ENCODE data around the gene TJP2.

TJP2 gene

DNA sequence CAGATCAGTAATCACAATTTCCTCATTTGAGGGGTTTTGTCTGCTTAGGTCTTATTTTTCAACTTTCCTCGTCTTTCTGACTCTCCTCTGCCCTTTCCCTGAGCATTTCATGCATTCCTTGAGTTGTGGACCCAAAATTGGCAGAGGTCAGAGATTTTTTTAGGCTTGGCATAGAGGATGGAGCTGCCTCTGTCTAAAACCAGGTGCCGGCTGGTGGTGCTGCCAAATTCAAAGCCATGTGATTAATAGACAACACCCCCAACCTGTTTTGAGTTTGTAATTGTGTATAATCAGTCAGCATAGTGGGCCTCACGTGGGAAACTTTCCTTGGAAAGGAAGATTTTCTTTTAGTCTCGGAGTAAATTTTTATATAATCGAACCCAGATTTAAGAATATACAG, 39.6 kb downstream of the TJP2 start:
- H3K27me3 ChIP-seq (ENCODE audit: control insufficient read depth, insufficient read depth, low read length): no peaks in the 10 kb centered on the region
- no peaks in the 10 kb centered on the region for H3K4me1 ChIP-seq (ENCODE audit: control insufficient read depth, low read depth, low read length)
- no peaks in the 10 kb centered on the region for H3K9me3 ChIP-seq (ENCODE audit: control insufficient read depth, low read depth, low read length)
- H3K36me3 ChIP-seq (ENCODE audit: control insufficient read depth, low read depth, low read length): peaks cover 22% of the 10 kb centered on the region
- no peak overlapping the region for H3K9ac ChIP-seq (ENCODE audit: low read length)
- H3K4me3 ChIP-seq (ENCODE audit: low read length): no peak overlapping the region
- no peak overlapping the region for H3K27ac ChIP-seq (ENCODE audit: low read length)

DNA sequence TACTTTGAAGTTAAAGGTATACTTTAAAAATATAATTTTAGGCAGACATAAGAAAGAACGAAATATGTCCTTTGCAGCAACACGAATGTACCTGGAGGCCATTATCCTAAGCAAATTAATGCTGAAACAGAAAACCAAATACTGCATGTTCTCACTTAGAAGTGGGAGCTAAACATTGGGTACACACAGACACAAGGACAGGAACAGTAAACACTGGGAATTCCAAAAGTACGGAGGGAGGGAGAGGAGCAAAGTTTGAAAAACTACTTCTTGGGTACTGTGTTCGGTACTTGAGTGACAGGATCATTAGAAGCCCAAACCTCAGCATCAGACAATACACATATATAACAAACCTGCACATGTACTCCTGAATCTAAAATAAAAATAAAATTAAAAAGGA, 40.9 kb downstream of the TJP2 start:
- H3K27ac ChIP-seq (ENCODE audit: low read length): no peak overlapping the region
- peaks cover 26% of the 10 kb centered on the region for H3K36me3 ChIP-seq (ENCODE audit: control insufficient read depth, low read depth, low read length)
- no peak overlapping the region for H3K9ac ChIP-seq (ENCODE audit: low read length)
- H3K27me3 ChIP-seq (ENCODE audit: control insufficient read depth, insufficient read depth, low read length): no peaks in the 10 kb centered on the region
- H3K4me3 ChIP-seq (ENCODE audit: low read length): no peak overlapping the region
- no peaks in the 10 kb centered on the region for H3K4me1 ChIP-seq (ENCODE audit: control insufficient read depth, low read depth, low read length)
- H3K9me3 ChIP-seq (ENCODE audit: control insufficient read depth, low read depth, low read length): no peaks in the 10 kb centered on the region

GRCh38 chr9:69215774-69216485, 41.9 kb downstream of the TJP2 start:
- Histone ChIP-seq H3K9ac (ENCODE audit: low read length) (no peak overlapping the region), H3K4me3 (ENCODE audit: low read length) (no peak overlapping the region), H3K27ac (ENCODE audit: low read length) (no peak overlapping the region), H3K9me3 (ENCODE audit: control insufficient read depth, low read depth, low read length) (no peaks in the 10 kb centered on the region), H3K27me3 (ENCODE audit: control insufficient read depth, insufficient read depth, low read length) (no peaks in the 10 kb centered on the region), H3K4me1 (ENCODE audit: control insufficient read depth, low read depth, low read length) (no peaks in the 10 kb centered on the region), H3K36me3 (ENCODE audit: control insufficient read depth, low read depth, low read length) (peaks cover 33% of the 10 kb centered on the region)

DNA sequence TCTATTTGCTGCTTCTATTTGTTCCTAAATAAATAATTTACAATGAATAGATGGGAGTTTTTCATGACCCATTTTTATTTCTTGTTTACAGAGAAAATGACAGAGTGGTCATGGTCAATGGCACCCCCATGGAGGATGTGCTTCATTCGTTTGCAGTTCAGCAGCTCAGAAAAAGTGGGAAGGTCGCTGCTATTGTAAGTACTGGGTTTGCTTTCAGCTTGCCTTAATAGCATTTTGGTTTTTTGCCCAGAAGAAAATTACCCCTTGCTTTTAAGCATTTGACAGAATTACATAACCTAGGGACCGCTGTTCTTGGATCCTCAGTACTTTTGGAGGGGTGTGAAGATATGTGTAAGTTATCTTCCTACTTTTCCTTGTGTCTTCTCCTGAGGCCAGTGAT, 44.1 kb downstream of the TJP2 start:
- Histone ChIP-seq H3K4me1 (ENCODE audit: control insufficient read depth, low read depth, low read length) (no peaks in the 10 kb centered on the region), H3K27ac (ENCODE audit: low read length) (no peak overlapping the region), H3K36me3 (ENCODE audit: control insufficient read depth, low read depth, low read length) (peaks cover 39% of the 10 kb centered on the region), H3K9me3 (ENCODE audit: control insufficient read depth, low read depth, low read length) (no peaks in the 10 kb centered on the region), H3K27me3 (ENCODE audit: control insufficient read depth, insufficient read depth, low read length) (no peaks in the 10 kb centered on the region), H3K4me3 (ENCODE audit: low read length) (no peak overlapping the region), H3K9ac (ENCODE audit: low read length) (no peak overlapping the region)

DNA sequence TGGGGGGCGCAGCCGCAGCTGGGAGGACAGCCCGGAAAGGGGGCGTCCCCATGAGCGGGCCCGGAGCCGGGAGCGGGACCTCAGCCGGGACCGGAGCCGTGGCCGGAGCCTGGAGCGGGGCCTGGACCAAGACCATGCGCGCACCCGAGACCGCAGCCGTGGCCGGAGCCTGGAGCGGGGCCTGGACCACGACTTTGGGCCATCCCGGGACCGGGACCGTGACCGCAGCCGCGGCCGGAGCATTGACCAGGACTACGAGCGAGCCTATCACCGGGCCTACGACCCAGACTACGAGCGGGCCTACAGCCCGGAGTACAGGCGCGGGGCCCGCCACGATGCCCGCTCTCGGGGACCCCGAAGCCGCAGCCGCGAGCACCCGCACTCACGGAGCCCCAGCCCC, 47.0 kb downstream of the TJP2 start:
- Histone ChIP-seq H3K27ac (ENCODE audit: low read length) (no peak overlapping the region), H3K4me3 (ENCODE audit: low read length) (no peak overlapping the region), H3K27me3 (ENCODE audit: control insufficient read depth, insufficient read depth, low read length) (no peaks in the 10 kb centered on the region), H3K9ac (ENCODE audit: low read length) (no peak overlapping the region), H3K4me1 (ENCODE audit: control insufficient read depth, low read depth, low read length) (no peaks in the 10 kb centered on the region), H3K9me3 (ENCODE audit: control insufficient read depth, low read depth, low read length) (no peaks in the 10 kb centered on the region), H3K36me3 (ENCODE audit: control insufficient read depth, low read depth, low read length) (peaks cover 49% of the 10 kb centered on the region)

GRCh38 chr9:69222970-69223369, 48.9 kb downstream of the TJP2 start:
- H3K36me3 ChIP-seq (ENCODE audit: control insufficient read depth, low read depth, low read length): peaks cover 51% of the 10 kb centered on the region
- H3K4me3 ChIP-seq (ENCODE audit: low read length): no peak overlapping the region
- no peak overlapping the region for H3K9ac ChIP-seq (ENCODE audit: low read length)
- no peaks in the 10 kb centered on the region for H3K9me3 ChIP-seq (ENCODE audit: control insufficient read depth, low read depth, low read length)
- peaks cover 8% of the 10 kb centered on the region for H3K4me1 ChIP-seq (ENCODE audit: control insufficient read depth, low read depth, low read length)
- H3K27ac ChIP-seq (ENCODE audit: low read length): no peak overlapping the region
- H3K27me3 ChIP-seq (ENCODE audit: control insufficient read depth, insufficient read depth, low read length): no peaks in the 10 kb centered on the region

DNA sequence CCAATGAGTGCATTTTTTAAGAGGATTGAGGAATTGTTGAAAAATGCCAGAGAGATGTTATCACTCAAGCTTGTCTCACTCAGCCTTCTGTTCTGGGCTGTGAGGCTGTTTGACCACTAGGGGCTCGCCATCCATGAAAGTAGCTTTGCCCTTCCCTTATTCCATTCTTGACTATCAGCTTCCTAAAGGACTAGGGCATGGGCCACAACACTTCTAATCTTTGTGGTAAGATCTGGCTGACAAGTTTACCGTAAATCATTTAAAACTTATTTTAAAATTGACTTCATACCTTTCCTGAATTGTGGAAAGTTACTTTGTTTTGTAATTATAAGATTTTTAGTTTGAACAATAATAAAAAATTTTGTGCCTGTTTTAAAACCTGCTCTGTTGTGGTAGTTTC, 49.5 kb downstream of the TJP2 start:
- Histone ChIP-seq H3K9ac (ENCODE audit: low read length) (no peak overlapping the region), H3K4me3 (ENCODE audit: low read length) (no peak overlapping the region), H3K9me3 (ENCODE audit: control insufficient read depth, low read depth, low read length) (no peaks in the 10 kb centered on the region), H3K27ac (ENCODE audit: low read length) (no peak overlapping the region), H3K4me1 (ENCODE audit: control insufficient read depth, low read depth, low read length) (peaks cover 11% of the 10 kb centered on the region), H3K27me3 (ENCODE audit: control insufficient read depth, insufficient read depth, low read length) (no peaks in the 10 kb centered on the region), H3K36me3 (ENCODE audit: control insufficient read depth, low read depth, low read length) (peaks cover 51% of the 10 kb centered on the region)

- Histone ChIP-seq H3K9me3 (ENCODE audit: control insufficient read depth, low read depth, low read length) (no peaks in the 10 kb centered on the region), H3K9ac (ENCODE audit: low read length) (no peak overlapping the region), H3K27me3 (ENCODE audit: control insufficient read depth, insufficient read depth, low read length) (no peaks in the 10 kb centered on the region), H3K4me1 (ENCODE audit: control insufficient read depth, low read depth, low read length) (peaks cover 53% of the 10 kb centered on the region), H3K4me3 (ENCODE audit: low read length) (no peak overlapping the region), H3K27ac (ENCODE audit: low read length) (no peak overlapping the region), H3K36me3 (ENCODE audit: control insufficient read depth, low read depth, low read length) (peaks cover 63% of the 10 kb centered on the region)
These were observed 55.3 kb downstream of the TJP2 start for GRCh38 chr9:69229367-69229766.

GRCh38 chr9:69232135-69232534, 58.1 kb downstream of the TJP2 start:
- Histone ChIP-seq H3K27me3 (ENCODE audit: control insufficient read depth, insufficient read depth, low read length) (no peaks in the 10 kb centered on the region), H3K27ac (ENCODE audit: low read length) (peak overlapping the region; percentile 82), H3K36me3 (ENCODE audit: control insufficient read depth, low read depth, low read length) (peaks cover 67% of the 10 kb centered on the region), H3K9ac (ENCODE audit: low read length) (peak overlapping the region; percentile 64), H3K4me3 (ENCODE audit: low read length) (peak overlapping the region; percentile 43), H3K4me1 (ENCODE audit: control insufficient read depth, low read depth, low read length) (peaks cover 47% of the 10 kb centered on the region), H3K9me3 (ENCODE audit: control insufficient read depth, low read depth, low read length) (no peaks in the 10 kb centered on the region)

- Histone ChIP-seq H3K9me3 (ENCODE audit: control insufficient read depth, low read depth, low read length) (no peaks in the 10 kb centered on the region), H3K4me3 (ENCODE audit: low read length) (no peak overlapping the region), H3K27ac (ENCODE audit: low read length) (no peak overlapping the region), H3K4me1 (ENCODE audit: control insufficient read depth, low read depth, low read length) (peaks cover 33% of the 10 kb centered on the region), H3K9ac (ENCODE audit: low read length) (no peak overlapping the region), H3K27me3 (ENCODE audit: control insufficient read depth, insufficient read depth, low read length) (no peaks in the 10 kb centered on the region), H3K36me3 (ENCODE audit: control insufficient read depth, low read depth, low read length) (peaks cover 61% of the 10 kb centered on the region)
These were observed 60.6 kb downstream of the TJP2 start for GRCh38 chr9:69234683-69235082.

GRCh38 chr9:69236188-69236587, 62.1 kb downstream of the TJP2 start:
- Histone ChIP-seq H3K9me3 (ENCODE audit: control insufficient read depth, low read depth, low read length) (no peaks in the 10 kb centered on the region), H3K4me3 (ENCODE audit: low read length) (no peak overlapping the region), H3K36me3 (ENCODE audit: control insufficient read depth, low read depth, low read length) (peaks cover 59% of the 10 kb centered on the region), H3K27me3 (ENCODE audit: control insufficient read depth, insufficient read depth, low read length) (no peaks in the 10 kb centered on the region), H3K27ac (ENCODE audit: low read length) (no peak overlapping the region), H3K4me1 (ENCODE audit: control insufficient read depth, low read depth, low read length) (peaks cover 24% of the 10 kb centered on the region), H3K9ac (ENCODE audit: low read length) (no peak overlapping the region)

DNA sequence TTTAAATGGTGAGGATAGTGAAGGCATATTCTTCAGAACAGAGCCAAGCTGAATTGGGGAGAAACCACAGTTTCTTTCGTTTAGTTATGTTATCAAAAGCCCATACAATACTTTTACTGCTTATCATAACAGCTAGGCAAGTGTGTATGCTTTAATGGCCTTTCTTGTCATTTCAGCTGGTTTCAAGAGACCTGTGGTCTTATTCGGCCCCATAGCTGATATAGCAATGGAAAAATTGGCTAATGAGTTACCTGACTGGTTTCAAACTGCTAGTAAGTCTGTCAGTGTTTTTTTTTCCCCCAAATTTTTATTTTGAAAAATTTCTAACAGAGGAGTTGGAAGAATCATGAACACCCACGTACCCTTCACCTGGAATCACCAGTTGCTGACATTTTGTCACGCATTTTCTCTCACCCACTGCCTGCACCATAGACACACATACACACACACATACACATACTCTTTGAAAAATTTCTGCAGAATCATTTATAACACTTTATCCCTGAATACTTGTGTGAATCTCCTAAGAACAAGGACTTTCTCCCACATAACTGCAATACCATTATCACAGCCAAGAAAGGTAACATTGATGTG, 63.7 kb downstream of the TJP2 start:
- Histone ChIP-seq H3K27ac (ENCODE audit: low read length) (no peak overlapping the region), H3K9ac (ENCODE audit: low read length) (no peak overlapping the region), H3K4me1 (ENCODE audit: control insufficient read depth, low read depth, low read length) (peaks cover 8% of the 10 kb centered on the region), H3K36me3 (ENCODE audit: control insufficient read depth, low read depth, low read length) (peaks cover 65% of the 10 kb centered on the region), H3K4me3 (ENCODE audit: low read length) (no peak overlapping the region), H3K27me3 (ENCODE audit: control insufficient read depth, insufficient read depth, low read length) (no peaks in the 10 kb centered on the region), H3K9me3 (ENCODE audit: control insufficient read depth, low read depth, low read length) (no peaks in the 10 kb centered on the region)

Measured in iPS-18a (cell line).